ENCODE results near the gene LIMS2. TPM values are rescaled to one million over a fixed set of nuclear protein-coding genes. Genes with fewer than 3 reads are reported as not detected.

Gene LIMS2
- total RNA-seq, 1 experiment from 2014 or later = 8.9 TPM

- H3K4me1 ChIP-seq (ENCODE audit: control insufficient read depth, insufficient read depth, low read length) = peaks cover 11% of the 10 kb centered on the region
- peaks cover 6% of the 10 kb centered on the region; the same call in 1 of the 2 replicates for H3K27me3 ChIP-seq (ENCODE audit: control insufficient read depth, insufficient read depth, low read length)
- no TSS peak for BruUV-seq (replicated peaks)
- no peak overlapping the region for H3K4me3 ChIP-seq (ENCODE audit: low read depth in 2 of 2, low read length in 2 of 2)
- no peaks in the 10 kb centered on the region for H3K9me3 ChIP-seq (ENCODE audit: control insufficient read depth, insufficient read depth, low read depth, low read length)
- ChIA-PET POLR2A (no interaction called here), CTCF (no interaction called here)
- H3K27ac ChIP-seq (ENCODE audit: low read length) = no peak overlapping the region
- no peaks in the 10 kb centered on the region for H3K36me3 ChIP-seq (ENCODE audit: control insufficient read depth, insufficient read depth, low read length)
- in situ Hi-C loops (cut with HindIII; ENCODE audit: low pct_unique_long_range_greater_than_20kb, low sequenced_read_pairs) = no loop called here
- intact Hi-C loops (cut with micrococcal nuclease; ENCODE audit: unreplicated experiment) = no loop called here
- DNase-seq (ENCODE audit: low read depth, low spot score) (no peak), ATAC-seq (no peak)
- TF ChIP-seq SIN3A (IDR thresholded peaks at IDR 0.05; ENCODE audit: borderline replicate concordance, insufficient read depth, low read depth, low read length) (no peak), REST (IDR thresholded peaks at IDR 0.05; ENCODE audit: insufficient read depth in 1 of 2, low read depth in 2 of 2, low read length in 1 of 2) (no peak), TCF7L2 (IDR thresholded peaks at IDR 0.05; ENCODE audit: low read depth, low read length) (no peak), POLR2AphosphoS5 (IDR thresholded peaks at IDR 0.05; ENCODE audit: low read depth, low read length) (no peak)
- TF ChIP-seq, protein P1, sequence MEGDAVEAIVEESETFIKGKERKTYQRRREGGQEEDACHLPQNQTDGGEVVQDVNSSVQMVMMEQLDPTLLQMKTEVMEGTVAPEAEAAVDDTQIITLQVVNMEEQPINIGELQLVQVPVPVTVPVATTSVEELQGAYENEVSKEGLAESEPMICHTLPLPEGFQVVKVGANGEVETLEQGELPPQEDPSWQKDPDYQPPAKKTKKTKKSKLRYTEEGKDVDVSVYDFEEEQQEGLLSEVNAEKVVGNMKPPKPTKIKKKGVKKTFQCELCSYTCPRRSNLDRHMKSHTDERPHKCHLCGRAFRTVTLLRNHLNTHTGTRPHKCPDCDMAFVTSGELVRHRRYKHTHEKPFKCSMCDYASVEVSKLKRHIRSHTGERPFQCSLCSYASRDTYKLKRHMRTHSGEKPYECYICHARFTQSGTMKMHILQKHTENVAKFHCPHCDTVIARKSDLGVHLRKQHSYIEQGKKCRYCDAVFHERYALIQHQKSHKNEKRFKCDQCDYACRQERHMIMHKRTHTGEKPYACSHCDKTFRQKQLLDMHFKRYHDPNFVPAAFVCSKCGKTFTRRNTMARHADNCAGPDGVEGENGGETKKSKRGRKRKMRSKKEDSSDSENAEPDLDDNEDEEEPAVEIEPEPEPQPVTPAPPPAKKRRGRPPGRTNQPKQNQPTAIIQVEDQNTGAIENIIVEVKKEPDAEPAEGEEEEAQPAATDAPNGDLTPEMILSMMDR (IDR thresholded peaks at IDR 0.05) = no peak
These were observed 3.6 kb downstream of the LIMS2 start for GRCh38 chr2:127671557-127672302.

GRCh38 chr2:127670957-127671290 lies 4.4 kb downstream of the LIMS2 start:
- Histone ChIP-seq H3K9me3 (ENCODE audit: control insufficient read depth, insufficient read depth, low read depth, low read length) (no peaks in the 10 kb centered on the region), H3K4me1 (ENCODE audit: control insufficient read depth, insufficient read depth, low read length) (peaks cover 9% of the 10 kb centered on the region), H3K36me3 (ENCODE audit: control insufficient read depth, insufficient read depth, low read length) (no peaks in the 10 kb centered on the region), H3K4me3 (ENCODE audit: low read depth in 2 of 2, low read length in 2 of 2) (no peak overlapping the region), H3K27me3 (ENCODE audit: control insufficient read depth, insufficient read depth, low read length) (peaks cover 3% of the 10 kb centered on the region; the same call in 1 of the 2 replicates), H3K27ac (ENCODE audit: low read length) (no peak overlapping the region)
- intact Hi-C loops (cut with micrococcal nuclease; ENCODE audit: unreplicated experiment) (no loop called here), in situ Hi-C loops (cut with HindIII; ENCODE audit: low pct_unique_long_range_greater_than_20kb, low sequenced_read_pairs) (no loop called here)
- ChIA-PET CTCF (no interaction called here), POLR2A (no interaction called here)
- BruUV-seq (replicated peaks) = no TSS peak
- DNase-seq (ENCODE audit: low read depth, low spot score) (no peak), ATAC-seq (no peak)
- TF ChIP-seq TCF7L2 (IDR thresholded peaks at IDR 0.05; ENCODE audit: low read depth, low read length) = no peak
- TF ChIP-seq, protein P1 (IDR thresholded peaks at IDR 0.05) = no peak
- no peak for TF ChIP-seq SIN3A (IDR thresholded peaks at IDR 0.05; ENCODE audit: borderline replicate concordance, insufficient read depth, low read depth, low read length)
- no peak for TF ChIP-seq POLR2AphosphoS5 (IDR thresholded peaks at IDR 0.05; ENCODE audit: low read depth, low read length)
- TF ChIP-seq REST (IDR thresholded peaks at IDR 0.05; ENCODE audit: insufficient read depth in 1 of 2, low read depth in 2 of 2, low read length in 1 of 2) = no peak

Data from Panc1 (cell line).